CD4-positive, alpha-beta T cell treated with Interleukin-4 for 1 hour (primary cell): Measurements from ENCODE around the gene CCNL2.
A peak's percentile ranks its signal among the peaks of the same experiment; 100 is the strongest.
"Not testable (repeated sequence)": the region's sequence is repeated elsewhere in the genome, so short reads cannot be mapped to it uniquely, and the experiment has no call there.

Source experiments
- DNase-seq, 2 donors: peaks; one replicate each; pipeline ENCODE4 v3.0.0-alpha.2; 2020 to 2022

Gene CCNL2

GRCh38 chr1:1371746-1372711 lies 27.1 kb downstream of the CCNL2 start:
- DNase-seq: peak; percentile 70 to 76

GRCh38 chr1:1371364-1371745 lies 27.8 kb downstream of the CCNL2 start:
- peak; percentile 84 to 86 for DNase-seq

- DNase-seq: no peak
These were observed 28.3 kb downstream of the CCNL2 start for GRCh38 chr1:1370771-1371300.

GRCh38 chr1:1370094-1370493 lies 29.0 kb downstream of the CCNL2 start:
- not testable (repeated sequence) for DNase-seq

GRCh38 chr1:1367315-1367714 lies 31.8 kb downstream of the CCNL2 start:
- no peak for DNase-seq

GRCh38 chr1:1366699-1367066 lies 32.5 kb downstream of the CCNL2 start:
- no peak for DNase-seq

- no peak for DNase-seq
These were observed 33.0 kb downstream of the CCNL2 start for GRCh38 chr1:1365875-1366698.

GRCh38 chr1:1364266-1364665 lies 34.9 kb downstream of the CCNL2 start:
- no peak for DNase-seq

GRCh38 chr1:1361982-1362423 lies 37.1 kb downstream of the CCNL2 start:
- no peak for DNase-seq

GRCh38 chr1:1361233-1361981 lies 37.7 kb downstream of the CCNL2 start:
- DNase-seq: no peak

GRCh38 chr1:1360506-1361169 lies 38.5 kb downstream of the CCNL2 start:
- no peak for DNase-seq

- no peak for DNase-seq
These were observed 39.3 kb downstream of the CCNL2 start for GRCh38 chr1:1359664-1360468.

GRCh38 chr1:1359308-1359663 lies 39.8 kb downstream of the CCNL2 start:
- no peak for DNase-seq

GRCh38 chr1:1358433-1359271 lies 40.5 kb downstream of the CCNL2 start, which contains the start of gene MXRA8:
MXRA8 (minus strand) TSS chr1:1358555; CDS start chr1:1358504, 51 bp downstream.
- no peak for DNase-seq

GRCh38 chr1:1357871-1358432 lies 41.2 kb downstream of the CCNL2 start:
- no peak for DNase-seq

- no peak for DNase-seq
These were observed 42.2 kb downstream of the CCNL2 start for GRCh38 chr1:1356796-1357401.

GRCh38 chr1:1356166-1356795 lies 42.9 kb downstream of the CCNL2 start:
- DNase-seq: no peak

- no peak for DNase-seq
These were observed 43.7 kb downstream of the CCNL2 start for GRCh38 chr1:1355416-1355815.
